ENCODE data around the gene PHF1.
"Not testable (repeated sequence)": the region's sequence is repeated elsewhere in the genome, so short reads cannot be mapped to it uniquely, and the experiment has no call there.

PHF1 gene

GRCh38 chr6:33373960-33374910 is 36.6 kb upstream of the PHF1 start:
- Histone ChIP-seq H3K27me3 (ENCODE audit: control insufficient read depth, low read length) (no peaks in the 10 kb centered on the region), H3K9me2 (replicated peaks; ENCODE audit: control insufficient read depth, low read length) (no peaks in the 10 kb centered on the region)

GRCh38 chr6:33375143-33375671 is 35.6 kb upstream of the PHF1 start:
- H3F3A ChIP-seq (ENCODE audit: control insufficient read depth, insufficient read depth) = no peaks in the 10 kb centered on the region
- no peaks in the 10 kb centered on the region for H3K79me2 ChIP-seq (ENCODE audit: control insufficient read depth, low read length)
- H3K27me3 ChIP-seq (ENCODE audit: control insufficient read depth, low read length) = no peaks in the 10 kb centered on the region
- no peaks in the 10 kb centered on the region for H3K9me2 ChIP-seq (replicated peaks; ENCODE audit: control insufficient read depth, low read length)
- TF ChIP-seq CTCF (IDR thresholded peaks at IDR 0.05; ENCODE audit: low read depth, low read length, poor library complexity, severe bottlenecking) = no peak
- no peak for TF ChIP-seq EZH2phosphoT487 (IDR thresholded peaks at IDR 0.05; ENCODE audit: borderline replicate concordance, low read length)
- no peaks in the 10 kb centered on the region for H3K9me3 ChIP-seq (ENCODE audit: control insufficient read depth, insufficient read depth, low read length)
- H3K27ac ChIP-seq (ENCODE audit: low read depth, low read length) = no peak overlapping the region
- H3K4me3 ChIP-seq (ENCODE audit: low read length) = no peak overlapping the region
- no peak overlapping the region for H3K4me2 ChIP-seq (ENCODE audit: low read length)
- no peaks in the 10 kb centered on the region for H3K36me3 ChIP-seq (ENCODE audit: control insufficient read depth, low read length)
- H4K20me1 ChIP-seq (ENCODE audit: control insufficient read depth, insufficient read depth, low read depth, low read length) = no peaks in the 10 kb centered on the region
- H3K4me1 ChIP-seq (ENCODE audit: control insufficient read depth, low read length) = no peaks in the 10 kb centered on the region

More at GRCh38 chr6:33373960-33374910, 36.6 kb upstream of the PHF1 start:
- TF ChIP-seq CTCF (IDR thresholded peaks at IDR 0.05; ENCODE audit: low read depth, low read length, poor library complexity, severe bottlenecking) (no peak), EZH2phosphoT487 (IDR thresholded peaks at IDR 0.05; ENCODE audit: borderline replicate concordance, low read length) (no peak)
- Histone ChIP-seq H3K4me1 (ENCODE audit: control insufficient read depth, low read length) (no peaks in the 10 kb centered on the region), H3K9me3 (ENCODE audit: control insufficient read depth, insufficient read depth, low read length) (no peaks in the 10 kb centered on the region), H3K4me3 (ENCODE audit: low read length) (no peak overlapping the region), H4K20me1 (ENCODE audit: control insufficient read depth, insufficient read depth, low read depth, low read length) (no peaks in the 10 kb centered on the region), H3K27ac (ENCODE audit: low read depth, low read length) (no peak overlapping the region), H3K4me2 (ENCODE audit: low read length) (no peak overlapping the region), H3K36me3 (ENCODE audit: control insufficient read depth, low read length) (no peaks in the 10 kb centered on the region), H3K79me2 (ENCODE audit: control insufficient read depth, low read length) (no peaks in the 10 kb centered on the region), H3F3A (ENCODE audit: control insufficient read depth, insufficient read depth) (no peaks in the 10 kb centered on the region)

GRCh38 chr6:33377171-33377570 is 33.6 kb upstream of the PHF1 start:
- Histone ChIP-seq H3F3A (ENCODE audit: control insufficient read depth, insufficient read depth) (no peaks in the 10 kb centered on the region), H3K27me3 (ENCODE audit: control insufficient read depth, low read length) (no peaks in the 10 kb centered on the region), H3K36me3 (ENCODE audit: control insufficient read depth, low read length) (no peaks in the 10 kb centered on the region), H3K27ac (ENCODE audit: low read depth, low read length) (no peak overlapping the region), H3K9me2 (replicated peaks; ENCODE audit: control insufficient read depth, low read length) (no peaks in the 10 kb centered on the region), H3K9me3 (ENCODE audit: control insufficient read depth, insufficient read depth, low read length) (no peaks in the 10 kb centered on the region), H4K20me1 (ENCODE audit: control insufficient read depth, insufficient read depth, low read depth, low read length) (no peaks in the 10 kb centered on the region), H3K4me3 (ENCODE audit: low read length) (no peak overlapping the region), H3K79me2 (ENCODE audit: control insufficient read depth, low read length) (no peaks in the 10 kb centered on the region), H3K4me1 (ENCODE audit: control insufficient read depth, low read length) (no peaks in the 10 kb centered on the region), H3K4me2 (ENCODE audit: low read length) (no peak overlapping the region)
- TF ChIP-seq EZH2phosphoT487 (IDR thresholded peaks at IDR 0.05; ENCODE audit: borderline replicate concordance, low read length) (no peak), CTCF (IDR thresholded peaks at IDR 0.05; ENCODE audit: low read depth, low read length, poor library complexity, severe bottlenecking) (no peak)

GRCh38 chr6:33379184-33379583 is 31.6 kb upstream of the PHF1 start:
- H3F3A ChIP-seq (ENCODE audit: control insufficient read depth, insufficient read depth); H3K79me2 ChIP-seq (ENCODE audit: control insufficient read depth, low read length); H3K27me3 ChIP-seq (ENCODE audit: control insufficient read depth, low read length); H3K36me3 ChIP-seq (ENCODE audit: control insufficient read depth, low read length); H3K27ac ChIP-seq (ENCODE audit: low read depth, low read length); H3K4me3 ChIP-seq (ENCODE audit: low read length); H4K20me1 ChIP-seq (ENCODE audit: control insufficient read depth, insufficient read depth, low read depth, low read length); H3K9me2 ChIP-seq (replicated peaks; ENCODE audit: control insufficient read depth, low read length); H3K4me2 ChIP-seq (ENCODE audit: low read length); H3K4me1 ChIP-seq (ENCODE audit: control insufficient read depth, low read length); H3K9me3 ChIP-seq (ENCODE audit: control insufficient read depth, insufficient read depth, low read length): not testable (repeated sequence)
